HK-2 (cell line): ENCODE results near the gene GNG7.
A peak's percentile ranks its signal among the peaks of the same experiment; 100 is the strongest.
"Not testable (repeated sequence)": the region's sequence is repeated elsewhere in the genome, so short reads cannot be mapped to it uniquely, and the experiment has no call there.

Experiments
- DNase-seq: peaks from one replicate; pipeline ENCODE4 v3.0.0-alpha.2; 2018; ENCODE audit not compliant: unreplicated experiment

Gene GNG7

DNA sequence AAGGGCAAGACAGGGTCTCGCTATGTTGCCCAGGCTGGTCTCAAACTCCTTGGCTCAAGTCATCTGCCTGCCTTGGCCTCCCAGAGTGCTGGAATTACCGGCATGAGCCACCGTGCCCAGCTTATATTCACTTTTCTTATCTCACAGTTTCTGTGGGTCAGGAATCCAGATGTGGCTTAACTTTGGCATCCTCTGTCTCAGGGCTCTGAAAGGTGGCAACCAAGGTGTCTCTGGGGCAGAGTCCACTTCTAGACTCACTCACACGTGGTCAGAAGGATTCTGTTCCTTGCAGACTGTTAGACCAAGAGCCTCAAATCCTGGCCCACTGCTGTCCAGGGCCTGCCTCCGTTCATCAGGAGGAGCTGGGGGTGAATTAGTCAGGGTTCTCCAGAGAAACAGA, 238.1 kb downstream of the GNG7 start:
- no peak for DNase-seq

DNA sequence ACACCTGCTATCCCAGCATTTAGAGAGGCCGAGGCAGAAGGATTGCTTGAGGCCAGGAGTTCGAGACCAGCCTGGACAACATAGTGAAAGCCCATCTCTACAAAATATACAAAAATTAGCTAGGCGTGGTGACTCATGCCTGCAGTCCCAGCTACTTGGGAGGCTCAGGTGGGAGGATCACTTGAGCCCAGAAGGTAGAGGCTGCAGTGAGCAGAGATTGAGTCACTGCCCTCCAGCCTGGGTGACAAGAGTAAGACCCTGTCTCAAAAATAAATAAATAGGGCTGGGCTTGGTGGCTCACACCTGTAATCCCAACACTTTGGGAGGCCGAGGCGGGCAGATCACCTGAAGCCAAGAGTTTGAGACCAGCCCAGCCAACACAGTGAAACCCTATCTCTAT, 238.8 kb downstream of the GNG7 start:
- not testable (repeated sequence) for DNase-seq

DNA sequence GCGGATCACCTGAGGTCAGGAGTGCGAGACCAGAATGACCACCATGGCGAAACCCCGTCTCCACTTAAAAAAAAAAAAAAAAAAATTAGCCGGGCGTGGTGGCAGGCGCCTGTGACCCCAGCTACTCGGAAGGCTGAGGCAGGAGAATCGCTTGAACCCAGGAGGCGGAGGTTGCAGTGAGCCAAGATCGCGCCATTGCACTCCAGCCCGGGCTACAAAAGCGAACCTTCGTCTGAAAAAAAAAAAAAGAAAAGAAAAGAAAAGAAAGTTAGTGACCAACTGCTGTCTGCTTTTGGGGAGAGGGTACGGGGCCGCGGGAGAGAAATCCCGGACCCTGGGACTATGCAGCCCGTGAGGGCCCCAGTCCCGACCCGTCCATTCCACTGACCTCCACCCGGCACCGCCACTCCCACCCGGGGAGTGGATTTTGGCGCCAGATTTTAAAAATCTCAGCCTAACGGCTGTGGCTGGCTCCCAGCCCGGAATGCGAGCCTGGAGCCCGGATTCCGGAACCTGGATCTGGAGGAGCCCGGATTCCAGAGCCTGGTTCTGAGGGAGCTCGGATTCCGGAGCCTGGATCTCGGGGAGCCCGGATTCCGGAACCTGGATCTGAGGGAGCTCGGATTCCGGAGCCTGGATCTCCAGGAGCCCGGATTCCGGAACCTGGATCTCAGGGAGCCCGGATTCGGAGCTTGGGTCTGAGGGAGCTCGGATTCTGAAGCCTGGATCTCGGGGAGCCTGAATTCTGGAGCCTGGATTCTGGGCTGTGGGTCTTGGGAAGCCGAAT, 239.7 kb downstream of the GNG7 start:
- peak; percentile 37 for DNase-seq

DNA sequence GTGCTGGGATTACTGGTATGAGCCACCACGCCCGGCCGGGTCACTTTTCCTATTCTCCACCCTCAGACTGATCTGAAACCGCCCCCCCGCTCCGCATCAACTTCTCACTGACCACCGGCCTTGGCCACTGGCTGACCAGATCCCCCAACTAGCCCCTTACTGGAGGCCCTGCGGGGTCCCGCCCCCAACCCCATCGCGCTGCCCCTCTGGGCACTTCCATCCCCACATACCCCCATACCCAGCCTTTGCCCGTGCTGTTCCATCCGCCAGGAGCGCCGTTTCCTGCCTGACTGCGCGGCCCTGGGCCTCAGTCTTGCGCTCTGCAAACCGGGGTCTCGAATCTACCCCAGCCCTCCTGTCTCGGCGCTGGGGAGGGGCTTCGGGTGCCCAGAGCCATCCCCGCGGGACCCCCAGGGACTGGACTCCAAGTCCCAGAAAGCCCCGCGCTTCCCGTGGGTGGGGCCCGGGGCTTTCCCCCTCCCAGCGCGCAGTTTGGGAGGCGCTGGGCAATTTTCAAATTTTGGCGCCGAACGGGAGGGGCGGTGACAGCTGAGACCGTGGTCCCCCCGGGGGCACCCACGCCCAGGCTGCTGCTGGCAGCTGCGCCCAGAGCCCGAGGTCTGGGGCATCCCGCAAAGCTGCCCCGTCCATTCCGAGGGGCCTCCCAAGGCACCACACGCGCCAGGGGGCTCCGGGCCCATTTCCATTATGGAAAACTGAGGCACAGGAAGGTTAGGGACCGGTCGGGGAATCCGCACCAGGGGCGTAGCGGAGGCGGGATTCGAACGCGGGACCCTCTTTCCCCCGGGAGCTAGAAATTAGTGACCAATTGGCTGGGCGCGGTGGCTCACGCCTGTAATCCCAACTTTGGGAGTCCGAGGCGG, 240.5 kb downstream of the GNG7 start:
- DNase-seq: peak; percentile 22
